HepG2 (cell line): ENCODE data around the gene GPR152. TPM values are rescaled to one million over a fixed set of nuclear protein-coding genes. Genes with fewer than 3 reads are reported as not detected.

Experiments used
- ATAC-seq: fragments of 200-7000 bp; cut with Tn5 transposase; 3 replicates; pipeline ENCODE4 v1.9.1; 2020; ENCODE audit warnings: mild to moderate bottlenecking, moderate library complexity
- BruUV-seq: library from RNA; stranded (reverse); fragments of 400-500 nt; replicated peaks from 2 replicates; lab custom pipeline; 2021; lab: Mats Ljungman, UMichigan
- CTCF ChIA-PET: fragments of 300-600 bp; formaldehyde crosslinking; extraction: SDS; loops from one replicate; lab custom pipeline; 2021; ENCODE audit warnings: low total read pairs, inconsistent platforms, low intra/inter-chr PET ratio; lab: Yijun Ruan, JAX
- POLR2A ChIA-PET: fragments of 350-600 bp; sonication (Branson Sonifier 250); formaldehyde crosslinking; loops from one replicate; lab custom pipeline; 2020; ENCODE audit warnings: antibody characterized with exemption, inconsistent platforms; lab: Yijun Ruan, JAX
- DNase-seq: peaks from one replicate; pipeline ENCODE4 v3.0.0-alpha.2; 2015; ENCODE audit warnings: low spot score
- FAIRE-seq: peaks from 3 replicates; lab custom pipeline; 2011; peaks lifted over from hg19 to GRCh38; lab: Jason Lieb, UNC
- H2AFZ ChIP-seq: one replicate; pipeline ENCODE4 v1.6.1; 2011; ENCODE audit warnings: low read length, inconsistent platforms
- H3K27ac ChIP-seq: fragments of 300-600 bp; 3 replicates; pipeline ENCODE4 v1.8.0; 2011; ENCODE audit warnings: mixed run types, mild to moderate bottlenecking, mixed read lengths, low read length, inconsistent platforms; ENCODE audit not compliant: insufficient read depth; ENCODE audit errors: extremely low read length
- H3K27me3 ChIP-seq, 2 experiments: fragments of 200-600 bp in 1 of 2; 2 replicates in 1 of 2; 3 replicates in 1 of 2; pipeline versions ENCODE4 v1.6.0 to v1.8.0; 2011; ENCODE audit warnings: low read length in 2 of 2, mild to moderate bottlenecking in 2 of 2, moderate library complexity in 2 of 2, inconsistent platforms in 1 of 2; ENCODE audit not compliant: insufficient read depth in 2 of 2, control insufficient read depth in 1 of 2
- H3K36me3 ChIP-seq, 2 experiments: fragments of 200-600 bp in 1 of 2; replicated peaks in 1 of 2; 2 replicates in 1 of 2; 3 replicates in 1 of 2; pipeline versions ENCODE4 v1.5.1 to v1.8.0; 2011; ENCODE audit warnings: low read length in 2 of 2, inconsistent platforms in 1 of 2; ENCODE audit not compliant: insufficient read depth in 2 of 2, control insufficient read depth in 1 of 2
- H3K4me1 ChIP-seq: 2 replicates; pipeline ENCODE4 v1.5.1; 2012; ENCODE audit warnings: low read length, inconsistent platforms; ENCODE audit not compliant: insufficient read depth
- H3K4me2 ChIP-seq: 2 replicates; pipeline ENCODE4 v1.6.0; 2011; ENCODE audit warnings: low read depth, low read length, inconsistent platforms
- H3K4me3 ChIP-seq, 3 experiments: fragments of 200-600 bp in 1 of 3; sonication (generic), shearing (Covaris generic) in 1 of 3; replicated peaks in 1 of 3; 2 replicates each; pipeline ENCODE4 v1.5.1; 2011 to 2016; ENCODE audit warnings: low read length in 3 of 3, inconsistent platforms in 2 of 3, low read depth in 2 of 3, mild to moderate bottlenecking in 2 of 3, control low read depth in 1 of 3, mixed read lengths in 1 of 3; ENCODE audit not compliant: insufficient read depth in 1 of 3
- H3K79me2 ChIP-seq: one replicate; pipeline ENCODE4 v1.6.1; 2011; ENCODE audit warnings: low read length, inconsistent platforms; ENCODE audit not compliant: insufficient read depth
- H3K9ac ChIP-seq: 2 replicates; pipeline ENCODE4 v1.6.0; 2011; ENCODE audit warnings: mild to moderate bottlenecking, low read depth, low read length, inconsistent platforms; ENCODE audit not compliant: insufficient read depth
- H3K9me3 ChIP-seq: 2 replicates; pipeline ENCODE4 v1.5.1; 2012; ENCODE audit warnings: mild to moderate bottlenecking, low read length
- H4K20me1 ChIP-seq: 2 replicates; pipeline ENCODE4 v1.6.0; 2011; ENCODE audit warnings: inconsistent platforms, mild to moderate bottlenecking, low read length, moderate library complexity; ENCODE audit not compliant: insufficient read depth
- RBFOX2 ChIP-seq: fragments of 200-400 bp; formaldehyde crosslinking; IDR thresholded peaks from 2 replicates; pipeline ENCODE4 v1.6.1; 2017; ENCODE audit warnings: low read depth, mild to moderate bottlenecking, low read length
- SCMH1 ChIP-seq: sonication (generic); formaldehyde crosslinking; IDR thresholded peaks from 2 replicates; pipeline ENCODE4 v1.9.0; 2021; ENCODE audit warnings: missing genetic modification reagents, mild to moderate bottlenecking, borderline replicate concordance
- WGBS: methylation state at CpG from one replicate; pipeline ENCODE4 v1.1.6; 2017; ENCODE audit warnings: low lambda C conversion rate; 5-methylcytosine and 5-hydroxymethylcytosine counted together
- in situ Hi-C: cut with HindIII; loops from 2 replicates; pipeline ENCODE4 v1.10.0; 2017; ENCODE audit warnings: low pct_unique_long_range_greater_than_20kb; ENCODE audit not compliant: extremely low pct_ligation_motif_present
- intact Hi-C: fragments of 100-400 bp; cut with micrococcal nuclease; formaldehyde crosslinking; loops from one replicate; pipeline ENCODE4 v1.10.0; 2022; ENCODE audit not compliant: unreplicated experiment
- polyA plus RNA-seq, 8 experiments: library from polyadenylated mRNA; depleted of rRNA in 3 of 8; stranded (reverse) in 7 of 8; unstranded in 1 of 8; fragments of >200 nt; fragmentation: Illumina TruSeq in 4 of 8; extraction: Trizol in 4 of 8; gene quantifications; 2 replicates each; pipeline versions ENCODE4 v1.2.1 to v1.2.3, GENCODE V29; 2011 to 2016; ENCODE audit warnings: low read depth in 4 of 8, missing spikeins in 1 of 8, mixed read lengths in 1 of 8; ENCODE audit not compliant: insufficient read depth in 1 of 8
- total RNA-seq, 5 experiments: library from RNA; depleted of rRNA; stranded (reverse); fragments of >200 nt; fragmentation: Illumina TruSeq; extraction: Trizol; gene quantifications; 2 replicates each; pipeline ENCODE4 v1.2.3, GENCODE V29; 2016; ENCODE audit warnings: low read depth in 1 of 5
- TF ChIP-seq, protein P1 (sequence below): sonication (generic); formaldehyde crosslinking; IDR thresholded peaks from 2 replicates; pipeline ENCODE4 v1.4.0; 2020; ENCODE audit warnings: mild to moderate bottlenecking, missing genetic modification reagents

The GPR152 gene
- total and polyA plus RNA-seq, 2 of the 13 experiments (the other 11 are each of a cell fraction or from before 2014, with no cell fraction given): not detected

DNA sequence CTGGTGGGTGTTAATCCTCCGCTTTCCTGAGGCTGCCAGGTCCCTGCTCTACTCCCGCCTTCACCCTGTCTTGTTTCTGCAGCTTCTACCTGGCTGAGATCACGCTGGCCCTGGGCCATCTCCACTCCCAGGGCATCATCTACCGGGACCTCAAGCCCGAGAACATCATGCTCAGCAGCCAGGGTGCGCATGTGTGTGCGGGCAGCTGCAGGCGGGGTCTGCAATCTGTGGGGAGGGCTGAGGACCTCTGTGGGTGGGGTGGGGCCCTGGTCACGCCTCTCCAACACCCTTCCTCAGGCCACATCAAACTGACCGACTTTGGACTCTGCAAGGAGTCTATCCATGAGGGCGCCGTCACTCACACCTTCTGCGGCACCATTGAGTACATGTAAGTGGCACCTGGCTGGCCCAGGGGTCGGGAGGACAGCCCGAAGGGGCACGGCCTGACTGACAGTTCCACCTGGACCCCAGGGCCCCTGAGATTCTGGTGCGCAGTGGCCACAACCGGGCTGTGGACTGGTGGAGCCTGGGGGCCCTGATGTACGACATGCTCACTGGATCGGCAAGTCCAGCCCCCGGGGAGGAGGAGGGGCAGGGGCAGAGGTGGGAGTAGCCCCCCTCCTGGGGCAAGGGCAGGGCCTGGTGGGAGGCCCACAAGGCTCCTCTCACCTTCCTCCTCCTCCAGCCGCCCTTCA lies 19.7 kb downstream of the GPR152 start:
- FAIRE-seq (no peak), ATAC-seq (no peak)
- intact Hi-C loops: no loop called here

More for the DNA sequence above, 19.7 kb downstream of the GPR152 start:
- Histone ChIP-seq H3K36me3 (peaks cover 15 to 28% of the 10 kb centered on the region in 2 experiments; a peak in 4 of 5 replicates), H3K4me1 (peaks cover 12% of the 10 kb centered on the region), H3K9me3 (no peaks in the 10 kb centered on the region), H3K9ac (no peak overlapping the region), H2AFZ (no peak overlapping the region), H3K4me3 (no peak overlapping the region), H3K27ac (no peak overlapping the region), H3K79me2 (peaks cover 13% of the 10 kb centered on the region), H4K20me1 (no peaks in the 10 kb centered on the region), H3K4me2 (no peak overlapping the region), H3K27me3 (no peaks in the 10 kb centered on the region; a peak in 1 of 5 replicates)
- ChIA-PET POLR2A (no interaction called here), CTCF (no interaction called here)
- WGBS: 99% methylated on average over 10 of the region's 22 CpGs
- TF ChIP-seq, protein P1, sequence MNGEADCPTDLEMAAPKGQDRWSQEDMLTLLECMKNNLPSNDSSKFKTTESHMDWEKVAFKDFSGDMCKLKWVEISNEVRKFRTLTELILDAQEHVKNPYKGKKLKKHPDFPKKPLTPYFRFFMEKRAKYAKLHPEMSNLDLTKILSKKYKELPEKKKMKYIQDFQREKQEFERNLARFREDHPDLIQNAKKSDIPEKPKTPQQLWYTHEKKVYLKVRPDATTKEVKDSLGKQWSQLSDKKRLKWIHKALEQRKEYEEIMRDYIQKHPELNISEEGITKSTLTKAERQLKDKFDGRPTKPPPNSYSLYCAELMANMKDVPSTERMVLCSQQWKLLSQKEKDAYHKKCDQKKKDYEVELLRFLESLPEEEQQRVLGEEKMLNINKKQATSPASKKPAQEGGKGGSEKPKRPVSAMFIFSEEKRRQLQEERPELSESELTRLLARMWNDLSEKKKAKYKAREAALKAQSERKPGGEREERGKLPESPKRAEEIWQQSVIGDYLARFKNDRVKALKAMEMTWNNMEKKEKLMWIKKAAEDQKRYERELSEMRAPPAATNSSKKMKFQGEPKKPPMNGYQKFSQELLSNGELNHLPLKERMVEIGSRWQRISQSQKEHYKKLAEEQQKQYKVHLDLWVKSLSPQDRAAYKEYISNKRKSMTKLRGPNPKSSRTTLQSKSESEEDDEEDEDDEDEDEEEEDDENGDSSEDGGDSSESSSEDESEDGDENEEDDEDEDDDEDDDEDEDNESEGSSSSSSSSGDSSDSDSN (CRISPR knock-in tag): no peak
- TF ChIP-seq SCMH1 (CRISPR knock-in tag) (no peak), RBFOX2 (0 out of 2 replicates have a peak, but pooled peaks have one; percentile 41)
- BruUV-seq: no TSS peak
- no peak for DNase-seq
- in situ Hi-C loops: no loop called here
